HepG2 (cell line): Measurements from ENCODE around the gene RASSF4. TPM values are rescaled to one million over a fixed set of nuclear protein-coding genes. Genes with fewer than 3 reads are reported as not detected.

ENCODE experiments used
- ATF1 ChIP-seq: IDR thresholded peaks from 2 replicates; pipeline ENCODE4 v1.6.1; 2016; ENCODE audit warnings: mild to moderate bottlenecking, control low read depth
- ATF2 ChIP-seq: sonication (generic); formaldehyde crosslinking; IDR thresholded peaks from 2 replicates; pipeline ENCODE4 v1.4.0; 2020; ENCODE audit warnings: missing genetic modification reagents
- BRCA1 ChIP-seq: sonication (generic); formaldehyde crosslinking; IDR thresholded peaks from 2 replicates; pipeline ENCODE4 v1.4.0; 2020; ENCODE audit warnings: missing genetic modification reagents
- EED ChIP-seq: sonication (generic); formaldehyde crosslinking; IDR thresholded peaks from 2 replicates; pipeline ENCODE4 v1.5.0; 2020; ENCODE audit warnings: mild to moderate bottlenecking, missing genetic modification reagents
- KDM1A ChIP-seq: IDR thresholded peaks from 2 replicates; pipeline ENCODE4 v1.6.1; 2016; ENCODE audit warnings: missing compliant biosample characterization
- KLF11 ChIP-seq: IDR thresholded peaks from 2 replicates; pipeline ENCODE4 v1.6.1; 2016; ENCODE audit warnings: missing compliant biosample characterization
- MBNL3 ChIP-seq: fragments of 250-450 bp; sonication (Bioruptor Pico); conservative IDR thresholded peaks from 2 replicates; pipeline ENCODE4 v1.8.0; 2022; ENCODE audit warnings: mild to moderate bottlenecking, inconsistent platforms
- MTERF4 ChIP-seq: sonication (generic); formaldehyde crosslinking; IDR thresholded peaks from 2 replicates; pipeline ENCODE4 v1.8.0; 2023; ENCODE audit warnings: mild to moderate bottlenecking, missing genetic modification reagents
- NRL ChIP-seq: sonication (generic); formaldehyde crosslinking; IDR thresholded peaks from 2 replicates; pipeline ENCODE4 v1.5.0; 2020; ENCODE audit warnings: missing genetic modification reagents, mild to moderate bottlenecking, moderate library complexity, borderline replicate concordance
- PRPF4 ChIP-seq: fragments of 200-400 bp; formaldehyde crosslinking; IDR thresholded peaks from 2 replicates; pipeline ENCODE4 v1.6.1; 2016; ENCODE audit warnings: low read length, low read depth; ENCODE audit not compliant: poor library complexity, severe bottlenecking
- TEAD3 ChIP-seq: optimal IDR thresholded peaks from 2 replicates; pipeline ENCODE3; 2016; ENCODE audit warnings: borderline replicate concordance
- TERF1 ChIP-seq: sonication (generic); formaldehyde crosslinking; IDR thresholded peaks from 2 replicates; pipeline ENCODE4 v1.8.0; 2022; ENCODE audit warnings: mild to moderate bottlenecking, missing genetic modification reagents, moderate library complexity
- ZBTB39 ChIP-seq: sonication (generic); formaldehyde crosslinking; IDR thresholded peaks from 2 replicates; pipeline ENCODE4 v1.5.0; 2020; ENCODE audit warnings: missing genetic modification reagents
- ZNF101 ChIP-seq: sonication (generic); formaldehyde crosslinking; IDR thresholded peaks from 2 replicates; pipeline ENCODE4 v1.4.0; 2020; ENCODE audit warnings: mild to moderate bottlenecking, low read depth, missing genetic modification reagents, borderline replicate concordance
- ZNF205 ChIP-seq: IDR thresholded peaks from 2 replicates; pipeline ENCODE4 v1.6.1; 2018; ENCODE audit warnings: missing biosample characterization, missing genetic modification reagents
- ZNF383 ChIP-seq: sonication (generic); formaldehyde crosslinking; IDR thresholded peaks from 2 replicates; pipeline ENCODE4 v1.4.0; 2020; ENCODE audit warnings: missing genetic modification reagents, mild to moderate bottlenecking, borderline replicate concordance
- ZNF496 ChIP-seq: sonication (generic); formaldehyde crosslinking; IDR thresholded peaks from 2 replicates; pipeline ENCODE4 v1.8.1; 2023; ENCODE audit warnings: mild to moderate bottlenecking, moderate library complexity, missing genetic modification reagents; ENCODE audit not compliant: insufficient replicate concordance
- ZNF546 ChIP-seq: sonication (generic); formaldehyde crosslinking; conservative IDR thresholded peaks from 2 replicates; pipeline ENCODE4 v1.8.1; 2023; ENCODE audit warnings: mild to moderate bottlenecking, missing genetic modification reagents
- ZNF549 ChIP-seq: sonication (generic); formaldehyde crosslinking; IDR thresholded peaks from 2 replicates; pipeline ENCODE4 v1.5.0; 2020; ENCODE audit warnings: missing genetic modification reagents
- ZNF562 ChIP-seq: sonication (generic); formaldehyde crosslinking; IDR thresholded peaks from 2 replicates; pipeline ENCODE4 v1.8.0; 2022; ENCODE audit warnings: missing genetic modification reagents, borderline replicate concordance
- ZSCAN21 ChIP-seq: sonication (generic); formaldehyde crosslinking; IDR thresholded peaks from 2 replicates; pipeline ENCODE4 v1.8.0; 2022; ENCODE audit warnings: mild to moderate bottlenecking, missing genetic modification reagents, moderate library complexity, borderline replicate concordance
- polyA plus RNA-seq, 8 experiments: library from polyadenylated mRNA; depleted of rRNA in 3 of 8; stranded (reverse) in 7 of 8; unstranded in 1 of 8; fragments of >200 nt; fragmentation: Illumina TruSeq in 4 of 8; extraction: Trizol in 4 of 8; gene quantifications; 2 replicates each; pipeline versions ENCODE4 v1.2.1 to v1.2.3, GENCODE V29; 2011 to 2016; ENCODE audit warnings: low read depth in 4 of 8, missing spikeins in 1 of 8, mixed read lengths in 1 of 8; ENCODE audit not compliant: insufficient read depth in 1 of 8
- total RNA-seq, 5 experiments: library from RNA; depleted of rRNA; stranded (reverse); fragments of >200 nt; fragmentation: Illumina TruSeq; extraction: Trizol; gene quantifications; 2 replicates each; pipeline ENCODE4 v1.2.3, GENCODE V29; 2016; ENCODE audit warnings: low read depth in 1 of 5

Gene RASSF4
- total and polyA plus RNA-seq, 2 of the 13 experiments (the other 11 are each of a cell fraction or from before 2014, with no cell fraction given): 34.0 to 51.7 TPM

GRCh38 chr10:44977287-44978212 lies 17.9 kb downstream of the RASSF4 start (continued):
- no peak for TF ChIP-seq ZNF383
- TF ChIP-seq ZNF546 (CRISPR knock-in tag): peak; percentile 25; the same call in 1 of the 2 replicates
- 0 out of 2 replicates have a peak, but pooled peaks have one; percentile 47 for TF ChIP-seq KLF11 (CRISPR knock-in tag)
- TF ChIP-seq ZNF496 (CRISPR knock-in tag): no peak
- peak; percentile 17; the same call in 1 of the 2 replicates for TF ChIP-seq NRL
- TF ChIP-seq MBNL3: no peak
- no peak for TF ChIP-seq BRCA1 (CRISPR knock-in tag)
- TF ChIP-seq KDM1A (CRISPR knock-in tag): no peak
- no peak for TF ChIP-seq ZNF101 (CRISPR knock-in tag)
- TF ChIP-seq ATF2: no peak
- TF ChIP-seq PRPF4: no peak
- TF ChIP-seq ZSCAN21 (CRISPR knock-in tag): peak; percentile 78; the same call in 1 of the 2 replicates
- no peak for TF ChIP-seq TERF1
- peak; percentile 76; the same call in 1 of the 2 replicates for TF ChIP-seq EED
- no peak for TF ChIP-seq ZNF205 (CRISPR knock-in tag)
- TF ChIP-seq TEAD3 (CRISPR knock-in tag): no peak
- no peak for TF ChIP-seq ZNF549 (CRISPR knock-in tag)
- no peak for TF ChIP-seq ATF1 (CRISPR knock-in tag)
- no peak for TF ChIP-seq ZNF562 (CRISPR knock-in tag)
- TF ChIP-seq ZBTB39: no peak
- no peak for TF ChIP-seq MTERF4 (CRISPR knock-in tag)
